Skeletal muscle cell (primary cell): Measurements from ENCODE around the gene LHX1.

Source experiments
- DNase-seq: peaks from one replicate; pipeline ENCODE4 v3.0.0-alpha.2; 2010; ENCODE audit warnings: low read depth
- H3K4me3 ChIP-seq: 2 replicates; pipeline ENCODE4 v1.5.1; 2011; ENCODE audit warnings: low read depth, mild to moderate bottlenecking, control low read depth, low read length, moderate library complexity

Gene LHX1

DNA sequence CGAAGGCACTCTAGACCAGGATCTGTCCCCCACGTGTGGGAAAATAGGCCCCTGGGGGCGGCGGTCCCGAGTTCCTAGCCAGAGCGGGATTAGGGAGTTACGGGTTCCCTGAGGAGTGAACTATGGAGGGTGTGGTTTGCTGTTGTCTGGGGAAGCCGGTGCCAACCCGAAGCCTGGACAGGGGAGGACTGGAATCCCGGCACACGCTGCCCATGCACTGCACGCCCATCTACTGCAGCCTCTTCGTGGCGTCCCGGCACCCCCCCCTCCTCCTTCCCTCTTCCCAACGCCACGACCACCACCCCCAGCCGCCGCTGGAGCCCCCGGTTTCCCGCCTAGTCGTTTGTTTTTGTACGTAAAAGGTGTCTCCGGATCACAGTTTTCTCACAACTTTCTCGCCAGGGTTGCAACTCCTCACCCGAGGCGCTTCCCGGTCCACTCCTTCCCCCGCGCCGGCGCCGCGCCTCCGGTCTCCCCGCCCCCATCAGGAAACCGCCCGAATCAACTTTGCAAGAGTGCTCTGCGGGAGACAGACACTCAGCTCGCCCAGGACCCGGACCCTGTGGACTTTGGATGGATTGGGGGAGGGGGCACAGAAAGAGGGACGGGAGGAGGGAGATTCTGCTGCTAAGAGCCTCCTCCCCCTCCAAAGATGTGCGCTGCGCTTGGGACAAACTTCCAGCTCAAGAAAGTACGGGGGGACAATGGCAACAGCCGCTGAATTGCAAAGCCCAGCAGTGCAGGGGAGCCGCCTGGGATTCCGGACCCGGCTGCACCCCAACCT lies 1.4 kb upstream of the LHX1 start:
- no peak overlapping the region for H3K4me3 ChIP-seq
- DNase-seq, result no peak

DNA sequence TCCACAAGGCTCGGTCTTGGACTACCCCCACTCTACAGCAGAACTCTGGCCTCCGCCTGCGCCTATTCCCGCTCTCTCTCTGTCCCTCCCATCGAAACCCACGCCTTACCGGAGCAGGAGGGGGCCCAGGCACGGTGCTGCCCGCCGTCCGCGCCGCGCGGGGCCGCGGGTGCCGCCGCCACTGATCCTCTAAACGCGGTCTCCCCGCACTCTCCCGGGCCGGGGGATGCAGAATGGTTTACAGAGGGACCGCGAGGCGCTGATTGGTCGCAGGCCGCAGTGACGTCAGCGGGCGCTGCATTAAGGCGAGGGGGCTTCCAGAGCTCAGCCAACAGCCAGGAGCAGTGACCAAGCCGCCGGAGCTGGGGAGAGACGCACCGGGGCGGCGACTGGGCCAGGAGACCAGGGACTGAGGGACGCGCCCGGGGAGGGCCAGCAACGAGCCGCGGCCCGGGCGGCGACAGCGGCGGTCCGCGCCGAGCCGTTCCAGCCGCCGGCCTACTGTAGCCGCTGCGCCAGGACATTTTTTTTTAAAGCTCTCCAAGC lies 747 bp upstream of the LHX1 start:
- DNase-seq, result no peak

DNA sequence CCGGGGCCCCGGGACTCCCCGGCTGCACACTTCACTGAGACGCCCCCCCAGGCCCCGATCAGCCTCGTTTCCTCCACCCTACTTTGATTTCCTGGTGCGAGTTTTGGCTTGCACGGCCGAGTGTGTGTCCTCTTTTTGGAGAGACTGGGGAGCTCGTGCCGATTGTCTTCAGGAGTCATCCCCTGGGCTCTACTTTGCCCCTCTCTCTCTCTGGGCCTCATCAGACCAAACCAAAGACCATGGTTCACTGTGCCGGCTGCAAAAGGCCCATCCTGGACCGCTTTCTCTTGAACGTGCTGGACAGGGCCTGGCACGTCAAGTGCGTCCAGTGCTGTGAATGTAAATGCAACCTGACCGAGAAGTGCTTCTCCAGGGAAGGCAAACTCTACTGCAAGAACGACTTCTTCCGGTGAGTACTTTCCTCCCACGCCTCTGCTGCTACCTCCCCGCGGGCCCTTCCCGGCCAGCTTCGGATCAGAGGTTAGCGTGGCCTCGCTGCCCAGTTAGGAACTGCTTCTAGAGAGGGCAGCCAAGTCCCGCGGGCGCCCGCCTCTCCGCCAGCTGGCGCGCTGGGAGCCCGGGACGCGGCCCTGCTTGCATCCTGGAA lies 787 bp downstream of the LHX1 start:
- no peak for DNase-seq
- no peak overlapping the region for H3K4me3 ChIP-seq

More for the DNA sequence above, 747 bp upstream of the LHX1 start:
- H3K4me3 ChIP-seq, result no peak overlapping the region

DNA sequence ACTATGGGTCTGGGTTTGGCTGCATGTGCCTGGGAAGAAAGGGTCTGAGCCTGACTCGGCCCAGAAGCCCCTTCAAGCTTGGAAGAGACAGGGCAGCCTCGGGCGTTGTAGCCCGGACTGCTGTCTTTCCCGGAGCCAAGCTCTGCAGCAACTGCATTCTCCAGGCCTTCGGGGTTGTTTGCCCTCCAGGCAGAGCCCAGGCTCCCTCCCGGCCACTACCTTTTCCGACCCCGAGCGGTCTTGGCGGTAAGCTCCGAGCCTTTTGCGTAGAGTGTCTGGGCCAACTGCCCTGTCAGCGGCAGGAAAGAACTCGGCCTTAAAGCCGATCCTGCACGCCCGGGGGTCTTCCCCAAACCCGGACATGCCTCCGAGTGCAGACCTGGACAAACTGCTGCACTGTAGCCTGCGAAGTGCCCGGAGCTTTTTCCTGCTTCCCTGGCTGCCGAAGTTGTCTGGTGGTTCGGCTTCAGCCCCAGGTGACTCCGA lies 1.3 kb downstream of the LHX1 start:
- H3K4me3 ChIP-seq, result no peak overlapping the region
- no peak for DNase-seq

DNA sequence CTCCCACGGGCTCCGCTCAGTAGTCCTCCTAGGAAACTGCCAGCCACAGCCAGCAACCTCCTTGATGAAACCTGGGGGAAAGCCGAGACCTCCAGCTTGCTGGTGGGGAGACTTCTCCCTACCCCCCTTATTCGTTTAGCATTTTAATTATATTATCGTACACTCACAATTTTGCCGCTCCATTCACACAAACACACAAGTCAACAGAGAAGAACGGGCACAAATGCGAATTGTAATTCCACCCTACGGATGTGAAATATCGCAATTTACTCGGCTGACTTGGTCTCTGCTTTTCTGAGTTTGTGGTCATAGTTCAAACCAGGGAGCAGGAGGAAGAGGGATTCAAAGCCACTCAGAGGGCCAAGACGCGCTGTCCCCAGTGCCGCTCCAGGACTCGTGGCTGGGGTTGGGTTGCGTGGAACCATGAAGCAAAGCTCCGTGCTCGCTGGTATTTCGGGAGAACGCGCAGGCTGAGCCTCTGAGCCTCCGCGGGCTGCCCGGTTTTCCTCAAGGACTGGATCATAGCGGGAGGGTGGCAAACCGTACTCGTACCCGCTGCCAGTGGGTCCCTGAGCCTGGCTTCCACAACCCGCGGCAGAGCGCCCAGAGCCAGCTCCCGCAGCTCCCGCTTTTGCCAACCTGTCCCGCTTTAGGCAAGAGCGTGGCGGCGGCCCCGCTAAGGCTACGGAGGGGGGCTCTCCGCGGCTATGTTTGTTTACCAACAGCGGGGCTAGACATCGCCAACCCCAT lies 2.0 kb downstream of the LHX1 start:
- DNase-seq, result no peak
- H3K4me3 ChIP-seq, result no peak overlapping the region

DNA sequence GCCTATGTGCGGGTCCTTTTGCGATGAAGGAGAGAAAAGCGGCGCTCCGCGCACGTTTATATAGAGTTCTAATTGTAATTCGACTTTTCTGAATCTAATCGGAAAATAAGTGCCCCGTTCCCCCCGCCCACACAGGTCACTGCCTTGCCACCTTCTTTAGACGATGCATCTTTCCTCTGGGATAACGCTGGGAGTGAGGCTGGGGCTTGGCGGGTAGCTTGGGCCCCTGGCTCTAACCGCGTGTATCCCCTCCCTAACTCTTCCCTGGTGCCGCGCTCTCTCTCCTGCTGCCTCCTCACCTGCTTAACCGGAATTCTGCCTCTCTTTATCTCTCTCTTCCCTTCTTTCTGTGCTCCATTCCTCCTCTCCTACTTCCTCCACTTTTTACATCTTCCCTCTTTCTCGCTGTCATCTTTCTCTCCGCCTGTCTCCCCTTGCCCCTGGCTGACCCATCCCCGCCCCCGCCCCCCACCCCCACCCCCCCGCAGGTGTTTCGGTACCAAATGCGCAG lies 2.6 kb downstream of the LHX1 start:
- no peak for DNase-seq
- no peak overlapping the region for H3K4me3 ChIP-seq

DNA sequence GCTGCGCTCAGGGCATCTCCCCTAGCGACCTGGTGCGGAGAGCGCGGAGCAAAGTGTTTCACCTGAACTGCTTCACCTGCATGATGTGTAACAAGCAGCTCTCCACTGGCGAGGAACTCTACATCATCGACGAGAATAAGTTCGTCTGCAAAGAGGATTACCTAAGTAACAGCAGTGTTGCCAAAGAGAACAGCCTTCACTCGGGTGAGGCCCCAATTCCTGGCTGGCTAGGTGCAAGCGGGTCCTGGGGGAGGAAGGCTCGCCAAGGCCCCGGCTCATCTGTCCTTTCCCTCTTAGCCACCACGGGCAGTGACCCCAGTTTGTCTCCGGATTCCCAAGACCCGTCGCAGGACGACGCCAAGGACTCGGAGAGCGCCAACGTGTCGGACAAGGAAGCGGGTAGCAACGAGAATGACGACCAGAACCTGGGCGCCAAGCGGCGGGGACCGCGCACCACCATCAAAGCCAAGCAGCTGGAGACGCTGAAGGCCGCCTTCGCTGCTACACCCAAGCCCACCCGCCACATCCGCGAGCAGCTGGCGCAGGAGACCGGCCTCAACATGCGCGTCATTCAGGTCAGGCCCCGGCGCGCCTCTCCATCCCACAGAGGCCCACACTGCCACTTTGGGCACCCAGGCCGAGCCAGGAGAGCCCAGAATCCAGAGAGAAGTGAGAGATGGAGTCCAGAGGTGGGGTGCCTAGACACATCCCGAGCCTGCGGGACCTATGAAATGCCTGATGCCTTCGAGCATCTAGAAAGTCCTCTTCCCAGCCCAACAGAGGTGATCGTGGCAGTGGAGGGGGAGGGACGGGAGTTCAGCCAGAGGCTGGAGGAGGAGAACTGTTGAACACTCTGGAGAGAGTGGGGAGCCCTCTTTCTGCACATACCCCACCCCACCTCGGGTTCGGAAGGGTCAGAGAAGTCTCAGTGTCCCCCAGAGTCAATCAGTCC lies 3.3 kb downstream of the LHX1 start:
- DNase-seq, result no peak
- no peak overlapping the region for H3K4me3 ChIP-seq

DNA sequence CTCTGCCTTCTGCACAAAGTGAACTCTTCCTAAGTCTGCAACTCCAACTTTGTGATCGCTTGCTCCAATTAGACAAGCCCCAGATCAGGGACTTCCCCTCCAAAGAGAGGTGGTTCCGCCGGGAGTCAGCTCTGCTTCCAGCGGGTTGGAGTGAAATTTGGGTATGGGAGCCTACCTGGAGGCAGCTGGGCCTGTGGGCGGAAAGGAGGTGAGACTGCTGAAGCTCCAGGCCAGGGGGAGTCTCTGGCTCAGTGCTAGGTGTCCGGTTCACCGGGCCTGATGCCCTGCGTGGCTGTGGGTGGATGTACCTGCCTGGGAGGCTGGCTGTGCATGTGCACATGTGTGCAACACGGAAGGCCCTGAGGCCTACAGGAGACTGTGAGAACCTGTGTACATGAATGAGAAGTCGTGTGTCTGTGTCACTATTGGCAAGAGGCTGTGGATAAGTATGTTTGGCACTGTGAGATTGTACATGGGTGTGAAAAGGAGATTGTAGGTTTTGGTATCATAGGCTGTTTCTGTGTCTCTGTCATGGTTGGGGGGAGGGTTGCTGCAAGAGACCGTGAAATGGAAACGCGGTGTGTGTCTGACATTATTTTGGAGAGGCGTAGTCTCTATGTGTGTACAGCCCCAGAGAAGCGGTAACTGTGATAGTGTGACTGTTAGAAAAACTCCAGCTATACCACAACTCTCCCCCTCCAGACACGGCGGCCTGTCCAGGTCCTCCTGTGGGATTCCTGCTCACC lies 4.2 kb downstream of the LHX1 start:
- DNase-seq, result no peak
- H3K4me3 ChIP-seq, result no peak overlapping the region

DNA sequence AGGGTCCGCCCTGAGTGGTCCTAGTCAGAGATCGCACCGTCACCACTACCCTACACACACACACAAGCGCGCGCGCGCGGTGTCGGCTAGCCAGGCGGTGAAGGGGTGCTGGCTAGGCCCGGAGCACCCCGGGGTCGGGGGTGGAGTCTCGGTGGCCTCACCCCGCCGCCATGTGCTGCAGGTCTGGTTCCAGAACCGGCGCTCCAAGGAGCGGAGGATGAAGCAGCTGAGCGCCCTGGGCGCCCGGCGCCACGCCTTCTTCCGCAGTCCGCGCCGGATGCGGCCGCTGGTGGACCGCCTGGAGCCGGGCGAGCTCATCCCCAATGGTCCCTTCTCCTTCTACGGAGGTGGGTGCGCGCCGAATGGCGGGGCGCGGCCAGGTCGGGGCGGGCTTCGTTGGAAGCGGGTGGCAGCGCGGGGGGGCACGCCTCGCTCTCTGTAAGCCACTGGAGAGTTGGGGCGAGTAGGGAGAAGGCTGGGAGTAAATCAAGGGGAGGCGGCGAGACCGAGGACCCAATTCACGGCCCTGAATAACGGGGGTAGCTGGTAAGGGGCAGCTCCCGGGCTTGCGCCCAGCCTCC lies 4.8 kb downstream of the LHX1 start:
- no peak overlapping the region for H3K4me3 ChIP-seq

DNA sequence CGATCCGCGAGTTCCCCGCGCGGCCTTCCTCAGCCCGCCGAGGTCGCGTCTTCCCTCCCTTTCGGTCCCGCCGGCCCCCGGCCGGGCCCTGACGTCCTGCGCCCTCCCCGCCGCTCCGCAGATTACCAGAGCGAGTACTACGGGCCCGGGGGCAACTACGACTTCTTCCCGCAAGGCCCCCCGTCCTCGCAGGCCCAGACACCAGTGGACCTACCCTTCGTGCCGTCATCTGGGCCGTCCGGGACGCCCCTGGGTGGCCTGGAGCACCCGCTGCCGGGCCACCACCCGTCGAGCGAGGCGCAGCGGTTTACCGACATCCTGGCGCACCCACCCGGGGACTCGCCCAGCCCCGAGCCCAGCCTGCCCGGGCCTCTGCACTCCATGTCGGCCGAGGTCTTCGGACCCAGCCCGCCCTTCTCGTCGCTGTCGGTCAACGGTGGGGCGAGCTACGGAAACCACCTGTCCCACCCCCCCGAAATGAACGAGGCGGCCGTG lies 5.4 kb downstream of the LHX1 start:
- DNase-seq, result no peak
- H3K4me3 ChIP-seq, result no peak overlapping the region

More for the DNA sequence above, 4.8 kb downstream of the LHX1 start:
- no peak for DNase-seq

DNA sequence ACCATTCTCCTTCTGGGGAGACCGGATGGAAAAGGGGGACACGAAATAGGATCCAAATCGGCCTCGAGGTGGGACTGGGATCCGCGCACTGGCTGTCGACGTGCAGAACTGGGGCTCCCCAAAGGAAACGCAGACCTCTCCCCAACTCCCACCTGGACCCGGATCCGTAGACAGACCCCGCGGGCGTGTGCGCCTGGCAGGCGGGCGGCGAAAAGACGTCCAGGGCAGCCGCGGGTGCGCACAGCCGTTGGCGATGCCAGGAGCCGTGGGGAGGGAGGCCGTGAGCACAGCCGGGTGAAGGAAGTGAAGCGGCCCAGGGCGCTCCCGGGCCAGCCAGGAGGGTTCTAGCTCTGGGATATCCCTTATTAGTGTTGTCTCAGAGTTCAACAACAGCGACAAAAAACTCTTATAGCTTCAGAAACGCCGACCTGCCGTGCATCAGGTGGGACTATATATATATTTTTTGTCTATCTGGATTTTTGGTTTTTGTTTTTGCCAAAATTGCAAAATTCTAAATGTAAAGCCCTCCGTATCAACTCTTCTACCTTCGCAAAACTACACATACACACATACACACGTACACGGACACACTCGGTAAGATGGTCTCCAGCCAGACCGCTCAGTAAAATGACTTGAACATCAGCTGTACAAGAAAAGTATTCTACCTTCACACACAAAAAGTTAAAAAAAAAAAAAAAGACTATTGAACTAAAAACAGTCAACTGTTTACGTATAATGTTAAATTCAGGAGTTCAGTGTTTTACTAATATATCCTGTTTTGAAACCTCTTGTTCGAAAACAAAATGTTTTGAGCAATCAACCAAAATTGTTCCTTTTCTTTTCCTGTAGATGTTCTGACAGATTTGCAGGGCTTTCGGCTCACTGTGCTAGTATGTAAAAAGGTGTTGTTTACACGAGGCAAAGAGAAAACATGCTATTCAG lies 6.2 kb downstream of the LHX1 start:
- H3K4me3 ChIP-seq, result no peak overlapping the region
- DNase-seq, result no peak

DNA sequence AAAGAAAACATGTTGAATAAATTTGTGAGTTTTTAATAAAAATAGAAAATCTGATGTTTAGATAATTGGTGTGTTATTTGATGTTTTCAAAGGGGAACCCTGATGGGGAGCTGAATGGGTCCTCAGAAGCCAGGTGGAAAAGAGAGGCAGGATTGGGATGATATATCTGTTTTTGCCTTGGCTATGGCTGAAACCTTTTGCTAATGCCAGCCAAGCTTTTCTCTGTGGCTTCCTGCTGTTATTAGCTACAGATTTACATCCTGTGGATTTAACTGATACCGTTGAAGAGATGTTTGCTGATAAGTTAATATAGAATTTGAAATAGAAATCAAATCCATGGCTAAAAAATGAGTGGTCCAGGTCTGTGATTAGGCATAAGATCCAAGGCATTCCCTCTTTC lies 7.3 kb downstream of the LHX1 start:
- H3K4me3 ChIP-seq, result no peak overlapping the region
- DNase-seq, result no peak

DNA sequence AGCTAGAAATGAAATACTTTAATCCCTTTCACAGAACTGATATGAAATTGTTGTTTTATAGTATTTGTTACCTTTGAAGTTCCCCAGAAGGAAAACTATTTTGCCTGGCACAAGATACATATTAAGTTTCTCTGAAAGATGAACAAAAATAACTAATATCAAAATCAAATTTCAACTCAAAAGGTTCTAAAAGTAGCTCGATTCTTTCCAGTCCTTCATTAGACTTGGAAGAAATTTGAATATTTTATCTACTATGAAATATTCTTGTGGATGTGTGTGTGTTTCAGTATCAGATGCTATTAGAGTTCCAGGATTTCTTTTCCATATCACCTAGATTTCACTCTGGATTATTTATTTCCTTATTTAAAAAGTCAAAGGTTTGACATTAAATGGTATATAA lies 7.9 kb downstream of the LHX1 start:
- no peak overlapping the region for H3K4me3 ChIP-seq
- DNase-seq, result no peak

DNA sequence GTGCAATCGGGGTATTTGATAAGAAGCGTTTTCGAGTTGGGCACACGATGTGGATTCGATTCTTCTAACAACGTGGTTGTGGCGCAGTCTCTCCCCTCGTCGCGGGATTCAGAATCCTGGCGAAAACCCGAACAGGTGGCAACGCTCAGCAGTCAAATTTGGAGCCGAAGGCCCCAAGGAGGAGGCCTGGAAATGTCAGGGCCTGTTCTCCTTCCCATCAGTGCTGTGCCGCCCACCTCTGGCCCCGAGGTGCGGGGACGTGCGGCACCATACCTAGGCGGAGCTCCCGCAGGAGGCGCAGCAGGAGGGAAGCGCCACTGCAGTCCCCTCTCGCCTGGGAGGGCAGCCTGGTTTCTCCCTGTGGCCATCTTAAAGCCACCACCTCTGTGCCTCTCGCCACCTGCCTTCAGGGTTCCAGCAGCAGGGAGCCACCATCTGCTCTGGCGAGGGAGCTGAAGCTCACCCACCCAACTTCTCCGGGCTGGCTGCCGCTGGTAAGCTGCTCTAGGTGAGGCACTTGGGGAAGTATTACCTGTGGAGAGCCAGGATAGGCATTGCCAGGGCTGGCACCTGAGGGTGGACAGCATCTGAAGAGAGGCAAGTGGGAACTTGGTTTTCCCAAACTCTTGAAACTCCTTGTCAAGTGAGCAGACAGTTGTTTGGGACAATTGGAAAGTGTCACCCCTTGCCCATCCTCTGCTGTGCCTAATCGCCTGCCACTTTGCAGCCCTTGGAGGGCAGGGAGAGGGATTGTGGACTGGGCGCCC lies 8.9 kb downstream of the LHX1 start:
- no peak for DNase-seq
- H3K4me3 ChIP-seq, result no peak overlapping the region

DNA sequence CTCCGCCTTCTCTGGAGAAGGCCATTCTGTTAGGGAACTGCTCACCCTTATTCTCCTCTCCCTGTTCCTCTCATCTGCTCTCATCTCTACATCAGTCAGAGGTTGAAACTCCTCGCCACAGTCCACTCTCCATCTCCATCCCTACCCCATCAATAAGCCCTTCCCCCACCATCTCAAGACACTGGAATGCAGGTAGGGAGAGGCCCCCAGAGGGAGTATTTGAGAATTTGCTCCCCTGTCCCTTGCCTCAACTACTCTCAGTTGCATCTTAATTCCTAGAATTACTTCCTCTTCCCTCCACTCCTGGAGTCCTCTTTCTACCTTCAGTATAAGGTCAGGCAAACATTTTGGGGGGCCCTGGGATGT lies 9.4 kb downstream of the LHX1 start:
- H3K4me3 ChIP-seq, result no peak overlapping the region
- no peak for DNase-seq
